Dermis microvascular lymphatic vessel endothelial cell (primary cell): ENCODE data around the gene ZMYND10. TPM values are rescaled to one million over a fixed set of nuclear protein-coding genes. Genes with fewer than 3 reads are reported as not detected.
A peak's percentile ranks its signal among the peaks of the same experiment; 100 is the strongest.

Experiments
- DNase-seq, 2 donors: peaks; one replicate each; pipeline versions ENCODE4 v3.0.0 to v3.0.0-alpha.2; 2010; ENCODE audit warnings: low read depth in 2 of 2
- total RNA-seq: library from RNA; depleted of rRNA; stranded (reverse); fragments of >200 nt; gene quantifications from 2 replicates; pipeline ENCODE4 v1.2.1, GENCODE V29; 2014

The ZMYND10 gene
- total RNA-seq, 1 donor from 2014 or later, result under 0.01 TPM

GRCh38 chr3:50303013-50303815, 42.3 kb downstream of the ZMYND10 start, which contains the start of gene HYAL1:
Gene HYAL1 (minus strand): TSS chr3:50303574. CDS start chr3:50302956, 618 bp downstream.
- peak; percentile 52 to 63 for DNase-seq

- DNase-seq, result no peak
Measured at GRCh38 chr3:50302095-50303012, 43.2 kb downstream of the ZMYND10 start.

- no peak for DNase-seq
Measured at GRCh38 chr3:50300681-50301254, 44.8 kb downstream of the ZMYND10 start.

DNA sequence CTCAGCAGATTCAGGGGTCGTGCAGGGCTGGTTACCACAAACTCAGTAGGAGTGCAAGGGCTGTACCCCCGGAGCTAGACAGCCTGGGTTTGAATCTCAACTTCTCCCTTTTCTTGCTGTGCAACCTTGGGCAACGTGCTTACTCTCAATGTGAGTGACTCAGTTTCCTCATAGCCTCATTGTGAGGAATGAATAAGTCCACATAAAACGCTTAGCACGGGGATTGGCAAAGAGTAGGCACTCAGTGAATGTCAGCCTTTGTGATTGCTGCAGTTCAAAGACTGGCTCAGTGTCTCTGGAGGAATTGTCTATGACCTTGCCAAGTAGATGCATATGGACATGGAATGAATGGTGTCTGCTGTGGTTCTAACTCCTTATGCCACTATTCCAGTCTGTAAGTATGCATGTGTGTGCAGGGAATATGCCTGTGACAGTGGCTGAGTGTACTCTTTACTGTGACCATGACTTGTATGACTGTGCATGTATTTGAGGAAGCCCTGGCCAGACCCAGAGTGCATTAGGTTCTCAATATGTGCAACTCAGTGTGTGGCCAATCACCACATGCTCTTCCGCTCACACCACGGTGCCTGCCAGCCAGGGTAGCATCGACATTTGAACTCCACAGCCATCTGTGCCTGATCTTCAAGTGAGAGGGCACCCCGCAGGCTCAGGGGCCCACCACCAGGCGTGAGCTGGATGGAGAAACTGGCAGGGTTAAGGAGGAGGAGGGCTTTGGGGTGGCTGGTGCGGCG, 45.4 kb downstream of the ZMYND10 start:
- DNase-seq, result peak in 1 of 2 donors; percentile 69

DNA sequence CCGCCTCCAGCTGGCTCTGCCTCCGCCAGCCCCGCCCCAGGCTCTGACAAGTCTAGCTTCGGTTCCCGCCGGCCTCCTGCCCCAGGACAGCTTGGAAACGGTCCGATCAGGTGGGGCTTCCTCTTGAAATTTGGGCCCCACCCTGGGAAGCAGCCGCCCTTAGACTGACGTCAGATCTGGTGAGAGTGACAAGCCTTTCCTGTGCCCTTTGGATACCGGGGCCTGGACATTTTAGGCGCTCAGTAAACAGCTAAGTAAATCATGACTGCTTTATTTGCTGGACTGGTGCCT, 45.9 kb downstream of the ZMYND10 start:
- DNase-seq, result no peak

GRCh38 chr3:50298836-50299637, 46.5 kb downstream of the ZMYND10 start, which contains the start of the genes HYAL3 and NAA80:
Gene HYAL3 (minus strand): TSS chr3:50299405. CDS start chr3:50295602, 3,803 bp downstream.
Gene NAA80 (minus strand): TSS chr3:50299405. CDS start chr3:50297463, 1,942 bp downstream.
- DNase-seq, result peak; percentile 99 to 100

DNA sequence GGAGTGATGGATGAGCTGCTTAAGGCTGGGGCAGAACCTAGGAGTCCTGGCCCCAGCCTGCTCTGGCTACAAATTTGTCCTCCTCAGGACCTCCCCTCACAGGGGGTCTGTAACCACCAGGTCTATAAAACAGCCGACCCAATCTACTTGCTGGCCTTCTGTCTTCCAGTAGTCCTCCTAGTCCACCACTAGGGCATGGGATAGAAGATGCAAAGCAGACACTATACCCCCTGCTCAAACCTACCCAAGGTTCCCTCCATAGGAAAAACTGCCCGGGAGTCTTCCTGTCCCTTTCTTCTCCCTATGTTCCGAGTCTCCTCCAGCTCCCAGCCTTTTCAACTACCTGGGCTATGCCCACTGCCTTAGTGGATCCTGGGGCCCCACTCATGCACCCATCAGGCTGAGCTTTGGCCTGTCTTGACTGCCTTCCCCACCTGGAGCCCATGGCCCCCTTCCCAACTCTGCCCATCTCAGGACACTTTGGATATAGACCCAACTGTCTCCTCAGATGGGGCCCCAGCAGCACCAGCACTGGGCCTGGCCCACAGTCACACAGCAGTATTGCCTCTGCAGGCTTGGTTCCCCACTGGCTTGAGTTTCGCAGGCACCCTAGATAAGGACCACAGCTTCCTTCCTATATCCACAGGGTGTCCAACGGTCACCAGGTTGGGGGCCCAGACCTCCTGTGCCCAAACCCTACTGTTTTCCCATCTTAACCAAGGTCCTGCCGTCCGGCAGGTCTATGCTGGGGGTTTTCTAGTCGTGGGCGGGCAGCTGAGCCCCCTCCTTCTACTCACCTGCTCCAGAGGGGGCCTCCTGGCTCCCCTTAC, 47.4 kb downstream of the ZMYND10 start:
- DNase-seq, result no peak

GRCh38 chr3:50297384-50297775, 48.2 kb downstream of the ZMYND10 start:
- DNase-seq, result no peak

DNA sequence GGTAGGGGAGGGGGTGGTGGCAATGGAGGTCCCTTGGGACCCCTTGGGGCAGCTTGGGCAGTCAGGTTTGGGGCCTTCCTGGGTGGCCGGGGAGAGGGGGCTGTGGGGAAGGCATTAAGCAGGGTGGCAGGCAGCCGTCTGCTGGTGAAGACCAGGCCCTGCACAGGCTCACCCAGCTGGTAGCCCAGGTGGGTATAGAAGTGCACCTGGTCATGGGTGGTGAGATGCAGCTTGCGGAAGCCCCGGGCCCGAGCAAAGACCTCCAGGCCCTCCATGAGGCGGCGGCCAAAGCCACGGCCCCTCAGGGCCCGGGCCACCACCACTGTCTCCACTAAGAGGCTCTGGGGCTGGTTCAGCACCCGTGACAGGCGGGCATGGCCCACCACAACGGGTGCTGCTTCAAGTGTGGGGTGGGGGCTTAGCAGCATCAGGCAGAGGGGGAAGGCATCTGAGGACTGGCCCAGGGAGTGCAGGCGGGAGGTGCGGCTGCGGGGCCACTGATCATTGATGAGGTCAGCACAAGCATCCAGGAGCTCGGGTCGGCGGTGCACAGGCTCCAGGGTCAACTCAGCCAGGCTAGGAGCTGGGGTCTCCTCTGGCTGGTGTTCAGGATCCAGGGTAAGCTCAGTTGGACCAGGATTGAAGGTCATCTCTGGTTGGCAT, 48.7 kb downstream of the ZMYND10 start:
- no peak for DNase-seq

DNA sequence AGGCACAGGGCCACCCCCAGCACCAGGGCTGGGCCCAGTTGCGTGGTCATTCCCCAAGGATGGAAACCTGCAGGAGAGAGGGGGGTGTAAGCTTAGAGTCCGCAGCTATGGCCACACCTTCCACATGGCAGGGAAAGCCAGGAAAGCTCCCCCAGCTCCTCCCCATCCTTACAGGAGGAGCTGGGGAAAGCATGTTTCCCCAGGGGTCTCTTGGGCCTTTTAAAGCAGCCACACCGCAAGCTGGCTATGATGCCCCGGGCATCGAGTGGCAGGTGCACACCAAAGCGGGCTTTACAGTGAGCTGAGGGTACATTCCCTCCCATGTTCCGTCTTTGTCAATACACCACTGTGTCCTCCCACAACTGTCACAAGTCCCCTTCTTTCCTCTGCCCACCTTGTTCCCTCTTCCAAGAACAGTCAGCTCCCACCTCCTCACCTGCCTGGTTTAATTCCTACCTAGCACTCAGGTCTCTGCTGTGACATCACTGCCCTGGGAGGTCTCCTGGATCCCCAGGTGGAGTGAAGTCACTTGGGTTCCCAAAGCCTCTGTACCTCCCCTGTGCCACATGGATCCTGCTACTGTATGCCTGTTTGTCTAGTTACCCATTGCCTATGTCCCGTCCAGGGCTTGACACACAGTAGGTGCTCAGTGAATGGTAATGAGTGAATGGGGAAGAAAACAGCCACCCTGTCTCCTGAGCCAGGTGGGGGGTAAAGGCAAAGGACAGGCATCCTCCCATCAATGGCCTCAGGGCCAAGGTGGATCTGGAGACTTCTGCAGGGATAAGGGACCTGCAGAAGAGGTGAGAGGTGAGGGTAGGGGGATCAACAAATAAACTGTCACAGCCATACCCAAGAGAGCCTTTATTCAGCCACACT, 49.7 kb downstream of the ZMYND10 start:
- DNase-seq, result no peak

DNA sequence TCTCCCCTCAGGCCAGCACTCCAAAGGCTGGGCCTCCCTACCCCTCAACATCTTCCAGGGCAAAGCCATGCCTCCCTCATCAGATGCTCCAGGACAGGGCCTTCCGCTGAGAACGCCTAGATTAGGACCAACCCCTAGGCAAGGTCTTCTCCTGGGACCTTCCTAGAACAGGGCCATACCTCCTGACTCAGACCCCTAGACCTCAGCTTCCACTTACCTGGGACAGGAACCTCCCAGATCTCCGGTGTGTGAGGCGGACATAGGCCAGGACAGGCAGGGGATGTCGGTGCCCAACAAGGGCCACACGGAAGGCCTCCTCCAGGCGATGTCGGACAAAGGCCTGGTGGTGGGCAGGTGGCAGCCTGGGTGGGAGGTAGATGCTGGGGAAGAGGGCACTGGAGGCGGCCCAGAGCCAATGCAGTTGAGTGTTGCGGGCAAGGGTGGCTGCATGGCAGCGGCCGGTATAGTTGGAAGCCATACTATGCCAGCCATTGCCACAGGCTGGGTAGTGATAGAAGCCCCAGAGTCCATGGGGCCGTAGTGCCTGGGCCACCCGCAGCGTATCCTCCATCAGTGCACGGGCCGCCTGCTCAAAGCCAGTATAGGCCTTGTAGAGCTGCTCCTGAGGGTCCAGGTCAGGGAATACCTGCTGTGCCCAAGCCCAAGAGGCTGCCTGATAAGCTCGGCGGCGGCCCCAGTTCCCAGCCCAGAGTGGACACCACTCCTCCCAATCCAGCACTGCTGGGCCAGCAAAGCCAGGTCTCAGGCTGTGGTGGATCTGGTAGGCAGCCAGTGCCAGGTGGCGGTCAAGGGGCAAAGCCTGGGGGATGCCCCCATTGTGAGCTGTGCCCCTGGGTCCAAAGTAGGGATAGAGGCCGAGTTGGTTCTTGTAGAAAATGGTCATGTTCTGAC, 50.8 kb downstream of the ZMYND10 start:
- no peak for DNase-seq

DNA sequence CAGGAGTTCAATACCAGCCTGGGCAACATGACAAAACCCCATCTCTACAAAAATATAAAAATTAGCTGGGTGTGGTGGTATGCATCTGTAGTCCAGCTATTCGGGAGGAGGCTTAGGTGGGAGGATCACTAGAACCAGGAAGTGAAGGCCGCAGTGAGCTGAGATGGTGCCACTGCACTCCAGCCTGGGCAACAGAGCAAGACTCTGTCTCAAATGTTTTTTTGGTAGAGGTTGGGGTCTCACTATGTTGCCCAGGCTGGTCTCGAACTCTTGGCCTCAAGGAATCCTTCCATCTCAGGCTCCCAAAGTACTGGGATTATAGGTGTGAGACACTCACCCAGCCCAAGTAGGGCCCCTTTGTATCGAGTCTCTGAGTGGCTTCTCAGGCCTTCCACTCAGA, 51.4 kb downstream of the ZMYND10 start:
- DNase-seq, result no peak

- no peak for DNase-seq
Measured at GRCh38 chr3:50293079-50293801, 52.3 kb downstream of the ZMYND10 start.

DNA sequence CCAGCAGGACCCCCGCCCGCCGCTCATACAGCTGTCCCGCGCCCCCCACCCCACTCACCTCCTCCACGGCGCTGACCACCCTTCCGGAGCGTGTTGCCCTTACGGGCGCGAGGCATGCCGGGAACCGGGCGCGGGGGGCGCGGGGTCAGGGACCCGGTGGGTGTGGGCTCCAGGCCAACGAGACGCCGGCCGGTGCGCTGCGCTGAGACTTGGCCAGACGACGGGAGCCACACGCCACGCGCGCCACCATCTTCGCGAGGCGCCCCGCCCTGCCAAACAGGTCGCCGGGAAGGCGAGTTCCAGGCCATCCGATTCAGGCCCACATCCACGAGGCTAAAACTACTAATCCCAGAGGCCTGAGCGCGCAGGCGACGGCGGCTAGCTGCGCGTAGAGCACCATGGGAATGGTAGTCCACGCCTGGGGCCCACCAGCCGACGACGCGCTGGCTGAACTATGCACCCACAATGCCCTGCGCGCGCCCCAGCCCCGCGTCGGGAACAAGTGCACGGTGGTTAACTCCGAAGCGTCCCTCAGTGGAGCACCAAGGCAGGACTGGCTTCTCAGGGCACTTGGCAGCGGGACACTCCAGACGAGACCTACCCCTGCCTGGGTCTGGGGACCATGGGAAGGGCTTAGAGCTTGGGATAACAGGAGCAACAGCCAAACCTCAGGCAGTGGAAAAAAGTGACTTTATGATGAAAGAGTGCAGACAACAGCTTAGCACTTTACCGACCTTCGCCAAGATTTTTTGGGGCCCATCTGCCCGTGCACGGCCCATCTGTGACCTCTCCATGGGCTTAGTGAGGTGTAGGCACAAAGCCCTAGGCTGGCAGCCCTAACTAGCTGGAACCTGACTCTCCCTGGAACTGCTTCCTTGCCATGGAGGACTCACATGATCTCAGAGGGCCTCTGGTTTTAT, 53.1 kb downstream of the ZMYND10 start, which contains the start of gene IFRD2:
Gene IFRD2, minus strand, starts transcription at position 271 of the 920 bp plus-strand sequence. Its CDS starts 155 bp downstream, at position 116.
- peak; percentile 94 to 99 for DNase-seq
